A673 (cell line): Measurements from ENCODE around the gene GDPD3.

Experiments
- CTCF ChIP-seq: fragments of 300-800, 200-600 bp; sonication (generic); conservative IDR thresholded peaks from 2 replicates; pipeline ENCODE4 v1.5.1; 2017; ENCODE audit warnings: low read depth, mild to moderate bottlenecking, antibody characterized with exemption, low read length, moderate library complexity, mixed read lengths
- EZH2 ChIP-seq: fragments of 200-600 bp; sonication (generic); IDR thresholded peaks from 2 replicates; pipeline ENCODE4 v1.6.1; 2017; ENCODE audit warnings: borderline replicate concordance, low read depth, mild to moderate bottlenecking, mixed read lengths, antibody characterized with exemption, low read length; ENCODE audit not compliant: poor library complexity, severe bottlenecking

GRCh38 chr16:30143347-30143702 lies 30.0 kb upstream of the GDPD3 start:
- TF ChIP-seq CTCF, result no peak
- TF ChIP-seq EZH2, result no peak
